Inflammatory macrophage treated with lipopolysaccharide for 1 hour (primary cell): ENCODE data around the gene RB1.
"Not testable (repeated sequence)": the region's sequence is repeated elsewhere in the genome, so short reads cannot be mapped to it uniquely, and the experiment has no call there.

ENCODE experiments used
- DNase-seq, 2 donors: peaks; one replicate each; pipeline ENCODE4 v3.0.0-alpha.2; 2020 to 2022

The RB1 gene

DNA sequence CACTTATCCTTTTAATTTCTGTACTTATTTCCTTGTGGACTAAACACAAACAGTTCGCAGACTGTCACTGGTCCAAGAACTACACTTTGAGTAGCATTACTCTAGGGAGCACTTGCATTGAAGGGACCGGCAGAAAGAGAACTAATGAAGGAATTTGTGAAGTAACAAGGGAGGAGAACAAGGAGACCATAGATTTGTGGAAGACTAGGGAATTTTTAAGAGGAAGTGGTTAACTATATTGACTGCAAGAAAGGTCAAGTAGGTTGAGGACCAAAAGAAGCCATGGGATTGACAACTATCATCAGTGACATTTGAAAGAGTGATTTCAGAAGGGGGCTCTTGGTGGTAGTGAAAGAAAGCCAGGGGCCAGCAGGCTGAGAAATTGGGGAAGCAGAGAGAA, 4.0 kb upstream of the RB1 start:
- DNase-seq, result peak in 1 of 2 donors; percentile 18

DNA sequence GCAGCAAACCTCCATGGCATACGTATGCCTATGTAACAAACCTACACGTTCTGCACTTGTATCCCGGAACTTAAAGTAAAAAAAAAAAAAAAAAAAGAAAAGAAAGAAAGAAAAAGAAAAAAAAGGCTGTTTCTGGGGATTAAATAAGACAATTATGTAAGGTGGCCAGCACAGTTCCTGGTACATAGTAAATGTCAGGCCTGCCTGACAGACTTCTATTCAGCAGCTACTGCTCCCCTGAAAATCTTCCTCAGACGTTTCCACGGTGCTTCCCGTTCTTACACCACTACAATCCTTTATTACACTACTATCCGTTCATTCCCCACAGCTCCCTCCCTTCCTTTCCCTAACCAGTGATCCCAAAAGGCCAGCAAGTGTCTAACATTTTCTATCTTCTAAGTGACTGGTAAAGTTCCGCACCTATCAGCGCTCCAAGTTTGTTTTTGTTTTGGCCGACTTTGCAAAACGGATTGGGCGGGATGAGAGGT, 636 bp upstream of the RB1 start:
- DNase-seq, result peak; percentile 66 to 69

DNA sequence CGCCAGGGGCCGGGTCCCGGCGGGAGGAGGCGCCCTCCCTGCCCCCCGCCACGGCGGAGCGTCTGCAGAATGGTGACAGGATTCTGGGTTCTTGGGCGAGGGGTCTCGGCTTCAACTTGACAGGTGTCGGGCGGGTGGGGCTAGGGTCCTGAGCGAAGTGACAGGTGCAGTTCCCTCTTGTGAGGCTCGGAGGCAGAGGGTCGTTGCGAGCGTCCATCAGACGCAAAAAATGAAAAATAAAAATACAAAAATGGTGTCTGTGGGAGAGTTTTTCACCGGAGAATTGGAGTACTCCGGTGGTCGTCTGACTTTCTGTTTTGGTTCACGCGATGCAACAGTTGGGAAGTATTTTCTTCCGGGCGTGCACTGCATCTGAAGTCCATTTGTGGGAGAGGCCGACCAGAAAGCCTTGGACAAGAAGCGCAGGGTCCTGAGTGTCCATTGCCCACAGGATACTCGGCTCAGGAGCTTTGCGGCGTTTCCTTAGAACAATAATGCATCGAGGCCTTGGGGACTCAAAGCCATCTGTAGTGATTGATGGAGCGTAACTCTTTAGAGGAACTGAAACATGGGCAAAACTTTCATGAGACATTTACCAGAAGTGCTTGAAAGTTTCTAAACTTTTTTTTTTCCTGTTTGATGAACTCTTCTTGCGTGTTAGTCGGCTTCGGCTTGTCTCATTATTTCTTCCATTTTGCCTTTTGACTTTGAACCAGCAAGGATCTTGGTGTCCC, 759 bp downstream of the RB1 start:
- peak; percentile 69 to 73 for DNase-seq

DNA sequence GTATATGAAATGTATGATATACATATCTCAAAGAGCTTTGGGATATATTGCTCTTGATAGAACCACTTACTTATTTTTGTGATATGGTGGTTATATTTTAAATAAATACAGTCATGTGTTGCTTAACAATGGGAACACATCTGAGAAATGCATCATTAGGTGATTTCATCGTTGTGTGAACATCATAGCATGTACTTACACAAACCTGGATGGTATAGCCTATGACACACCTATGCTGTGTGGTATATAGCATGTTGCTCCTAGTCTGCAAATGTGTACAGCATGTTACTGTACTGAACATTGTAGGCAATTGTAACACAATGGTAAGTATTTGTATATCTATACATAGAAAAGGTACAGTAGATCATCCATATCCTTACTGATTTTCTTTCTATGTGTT, 7.7 kb downstream of the RB1 start:
- no peak for DNase-seq

DNA sequence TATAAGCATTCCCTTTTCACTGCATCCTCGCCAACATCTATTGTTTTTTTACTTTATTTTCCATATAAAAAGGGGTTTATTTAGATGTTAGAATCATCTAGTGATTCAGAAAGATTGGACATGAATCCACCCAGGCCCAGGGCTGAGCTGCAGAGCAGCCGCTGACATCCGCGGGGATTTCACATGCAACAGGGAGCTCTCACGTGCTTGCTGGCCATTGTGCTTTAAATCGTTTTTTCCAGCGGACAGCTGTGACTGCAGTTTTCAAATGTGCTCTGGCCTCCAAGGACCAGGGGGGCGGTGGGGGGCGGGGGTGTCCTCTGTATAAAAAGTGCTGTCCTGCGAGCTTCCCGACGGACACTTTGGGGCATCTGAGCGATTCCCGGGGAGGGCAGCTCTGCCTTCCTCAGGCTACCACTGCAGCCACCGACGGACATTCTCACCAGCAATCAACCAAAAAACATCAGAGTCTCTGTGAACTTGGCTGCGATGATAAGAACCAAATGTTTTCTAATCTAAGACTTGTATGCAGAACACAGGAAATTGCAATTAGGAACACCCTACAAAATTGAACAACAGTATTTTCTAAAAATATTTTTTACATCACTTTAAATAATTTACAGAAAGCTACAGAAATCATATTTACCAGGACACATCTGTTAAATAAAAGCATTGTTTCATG, 12.6 kb downstream of the RB1 start:
- DNase-seq, result no peak

DNA sequence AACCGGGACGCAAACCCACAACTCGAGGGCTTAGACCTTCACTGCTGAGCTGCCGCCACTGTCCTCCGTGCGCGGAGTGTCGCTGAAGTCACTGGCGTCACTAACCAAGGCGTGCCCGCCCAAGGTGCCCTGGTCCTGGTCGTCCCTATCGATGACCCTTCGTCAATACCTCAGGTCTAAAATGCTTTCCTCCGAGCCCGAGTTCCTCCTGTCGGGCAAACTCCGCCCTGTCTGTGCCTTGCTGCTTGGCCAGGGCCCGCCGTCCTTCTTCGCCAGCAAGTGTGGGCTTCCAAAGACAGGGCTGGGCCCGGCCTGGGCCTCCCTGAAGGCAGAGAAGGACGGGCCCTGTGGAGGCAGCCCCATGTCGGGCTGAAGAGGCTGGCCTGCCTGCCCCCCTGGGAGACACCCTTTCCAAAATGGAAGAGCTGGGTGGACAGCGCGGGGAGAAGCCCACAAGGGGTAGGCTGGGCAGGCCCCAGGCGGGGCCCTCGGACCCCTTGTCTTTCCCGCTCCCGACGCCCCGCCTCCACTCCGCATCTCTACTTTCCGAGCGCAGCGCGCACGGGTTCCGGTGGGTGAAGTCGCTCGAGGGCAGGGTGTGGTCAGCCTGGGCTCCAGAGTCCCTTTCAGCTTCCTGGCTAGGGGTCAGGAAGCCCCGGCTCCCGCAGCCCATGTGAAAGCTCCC, 13.4 kb downstream of the RB1 start:
- DNase-seq, result no peak

DNA sequence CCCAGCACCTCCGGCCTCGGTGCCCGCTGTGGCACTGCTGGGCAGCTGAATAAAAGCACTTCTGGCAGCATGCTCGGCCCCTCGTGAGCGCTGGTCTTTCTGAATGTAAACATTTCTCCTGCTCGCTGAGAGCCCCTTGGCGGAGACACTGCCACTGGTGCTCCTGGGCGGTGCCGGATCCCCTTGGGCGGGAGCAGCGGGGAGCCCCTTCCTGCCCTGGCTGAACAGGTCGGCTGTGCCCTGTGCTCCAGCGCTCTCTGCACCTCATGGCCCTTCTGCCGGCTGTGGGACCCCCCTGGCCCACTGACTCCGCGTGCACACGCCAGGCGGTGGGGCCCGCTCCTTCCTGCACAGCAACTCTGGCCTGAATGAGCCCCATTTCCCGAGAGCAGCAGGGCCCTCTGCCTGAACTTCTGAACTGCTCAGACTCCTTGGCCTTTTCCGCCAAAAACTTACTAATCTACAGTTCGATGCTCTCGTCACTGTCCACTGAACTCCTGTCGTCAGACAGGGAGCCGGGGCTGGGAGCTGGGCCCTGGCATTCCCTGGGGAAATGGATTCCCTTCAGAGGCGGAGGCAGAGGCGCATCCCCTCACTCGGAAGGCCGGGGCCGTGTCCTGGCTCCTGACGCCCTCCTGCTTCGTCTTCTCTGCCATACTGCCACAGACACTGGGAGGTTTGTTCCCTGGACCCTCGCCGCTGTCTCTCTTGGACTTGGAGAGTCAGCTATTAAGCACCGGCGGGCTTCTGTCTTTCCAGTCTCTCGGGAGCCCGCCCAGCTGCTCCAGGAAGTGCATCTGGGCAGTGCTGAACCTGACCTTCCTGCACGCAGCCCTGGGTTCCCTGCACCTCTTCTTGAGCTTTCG, 14.2 kb downstream of the RB1 start:
- DNase-seq, result no peak

DNA sequence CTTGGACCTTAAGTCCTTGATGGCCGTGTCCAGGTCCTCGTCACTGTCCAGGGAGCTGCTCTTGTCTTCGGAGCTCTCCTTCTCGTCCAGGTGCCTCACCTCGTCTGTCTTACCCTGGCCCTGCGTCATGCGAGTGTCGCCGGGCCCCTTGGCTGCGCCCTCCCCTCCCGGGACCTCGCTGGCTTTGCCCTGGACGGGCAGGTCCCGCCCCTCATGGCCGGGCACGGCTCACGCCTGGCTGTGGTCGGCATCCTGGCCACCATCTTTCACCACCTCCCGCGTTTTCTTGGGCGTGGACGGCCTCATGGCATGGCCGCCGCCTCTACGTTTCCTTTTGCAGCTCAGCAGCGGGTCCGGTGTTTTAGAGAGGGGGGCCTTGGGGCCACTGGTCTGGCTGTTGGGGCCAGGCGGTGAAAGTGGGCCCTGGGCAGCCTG, 14.8 kb downstream of the RB1 start:
- DNase-seq, result no peak

DNA sequence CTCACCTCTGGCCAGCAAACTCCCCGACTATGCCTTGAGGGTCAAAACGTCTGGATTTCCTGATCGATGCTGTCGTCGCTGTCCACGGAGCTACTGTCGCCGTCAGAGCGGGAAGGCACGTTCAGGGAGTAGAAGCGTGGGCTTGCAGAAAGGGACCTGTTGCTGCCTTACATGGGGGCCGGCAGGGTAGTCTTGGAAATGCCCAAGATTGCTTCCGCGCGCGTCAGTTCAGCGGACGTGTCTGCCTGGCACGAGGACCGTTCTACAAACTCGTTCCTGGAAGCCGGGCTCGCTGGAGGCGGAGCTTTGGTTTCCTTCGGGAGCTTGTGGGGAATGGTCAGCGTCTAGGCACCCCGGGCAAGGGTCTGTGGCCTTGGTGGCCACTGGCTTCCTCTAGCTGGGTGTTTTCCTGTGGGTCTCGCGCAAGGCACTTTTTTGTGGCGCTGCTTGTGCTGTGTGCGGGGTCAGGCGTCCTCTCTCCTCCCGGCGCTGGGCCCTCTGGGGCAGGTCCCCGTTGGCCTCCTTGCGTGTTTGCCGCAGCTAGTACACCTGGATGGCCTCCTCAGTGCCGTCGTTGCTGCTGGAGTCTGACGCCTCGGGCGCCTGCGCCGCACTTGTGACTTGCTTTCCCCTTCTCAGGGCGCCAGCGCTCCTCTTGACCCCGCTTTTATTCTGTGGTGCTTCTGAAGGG, 15.4 kb downstream of the RB1 start:
- DNase-seq, result peak in 1 of 2 donors; percentile 21

DNA sequence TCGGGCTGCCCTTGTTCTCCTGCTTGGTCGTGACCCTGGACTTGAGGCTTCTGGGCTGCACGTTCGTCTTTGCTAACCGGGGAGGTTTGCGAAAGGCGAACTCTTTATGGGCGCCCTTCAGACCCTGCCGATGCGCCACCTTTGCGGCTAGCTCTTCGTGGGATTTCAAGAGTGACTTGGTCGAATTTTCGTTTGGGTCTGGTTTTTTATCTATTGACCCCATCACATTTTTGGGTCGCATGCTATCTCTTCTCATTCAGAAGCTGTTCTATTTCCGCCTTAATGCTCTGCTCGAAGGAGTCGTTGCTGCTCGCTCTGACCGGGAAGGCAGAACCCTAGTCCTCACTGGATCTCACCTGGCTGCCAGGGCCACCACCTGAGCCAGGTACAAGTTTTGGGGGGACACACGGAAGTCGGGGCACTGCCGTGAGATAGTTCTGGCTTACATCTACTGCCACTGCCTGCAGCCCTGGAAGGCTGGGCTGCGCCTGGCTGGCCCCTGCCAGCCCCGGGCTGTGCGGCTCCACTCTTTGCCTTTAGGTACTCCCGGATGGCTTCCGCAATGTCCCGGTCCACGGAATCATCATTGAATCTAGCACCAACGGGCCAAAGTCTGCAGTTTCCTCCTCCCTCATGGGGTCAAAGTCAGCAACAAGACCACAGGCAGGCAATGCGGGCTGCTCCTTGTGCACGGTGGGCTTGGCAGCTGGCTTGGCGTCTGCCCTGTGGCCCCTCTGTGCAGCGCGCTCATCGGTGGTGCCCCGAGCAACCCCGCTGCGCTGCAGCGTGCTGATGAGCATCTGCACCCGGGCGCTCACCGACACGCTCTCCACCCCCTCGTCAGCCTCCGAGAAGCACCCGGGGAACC, 16.2 kb downstream of the RB1 start:
- no peak for DNase-seq

DNA sequence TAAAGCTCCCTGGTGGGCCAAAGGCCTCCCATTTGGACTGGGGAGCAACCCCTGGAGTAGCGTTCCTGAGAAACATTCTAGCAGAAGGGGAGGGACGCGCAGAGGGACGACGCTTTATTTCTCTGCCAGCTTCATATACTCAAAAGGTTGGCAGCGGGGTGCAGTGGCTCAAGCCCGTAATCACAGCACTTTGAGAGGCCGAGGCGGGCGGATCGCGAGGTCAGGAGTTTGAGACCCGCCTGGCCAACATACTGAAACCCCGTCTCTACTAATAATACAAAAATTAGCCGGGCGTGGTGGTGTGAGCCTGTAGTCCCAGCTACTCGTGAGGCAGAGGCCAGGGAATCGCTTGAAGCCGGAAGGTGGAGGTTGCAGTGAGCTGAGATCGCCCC, 16.8 kb downstream of the RB1 start:
- DNase-seq, result no peak

DNA sequence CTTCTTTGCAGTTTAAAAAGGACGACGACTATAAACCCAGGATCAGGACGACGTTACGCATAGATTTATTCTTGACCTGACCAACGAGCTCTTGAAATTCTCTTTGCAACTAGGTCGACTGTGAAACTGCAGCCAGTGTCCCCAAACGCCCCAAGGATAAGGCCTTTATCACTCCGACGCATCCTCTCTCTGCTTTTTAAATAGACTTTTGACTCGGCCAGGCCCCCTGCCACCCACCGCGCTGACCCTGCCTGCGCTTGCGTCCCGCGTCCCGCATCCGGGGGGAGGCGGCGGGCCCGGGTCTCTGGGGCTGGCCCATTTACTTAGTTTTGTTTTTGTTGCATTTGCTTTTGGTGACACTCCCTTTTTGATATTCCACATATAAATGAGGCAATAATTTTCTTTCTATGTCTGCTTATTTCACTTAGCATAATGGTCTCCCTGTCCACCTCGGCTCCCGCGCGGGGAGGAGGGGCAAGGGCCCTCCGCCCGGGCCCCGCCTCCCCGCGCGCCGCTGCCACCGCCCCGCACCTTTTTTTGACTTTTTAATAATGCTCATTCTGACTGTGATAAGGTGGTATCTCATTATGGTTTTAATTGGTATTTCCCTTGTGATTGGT, 17.4 kb downstream of the RB1 start:
- DNase-seq, result no peak

DNA sequence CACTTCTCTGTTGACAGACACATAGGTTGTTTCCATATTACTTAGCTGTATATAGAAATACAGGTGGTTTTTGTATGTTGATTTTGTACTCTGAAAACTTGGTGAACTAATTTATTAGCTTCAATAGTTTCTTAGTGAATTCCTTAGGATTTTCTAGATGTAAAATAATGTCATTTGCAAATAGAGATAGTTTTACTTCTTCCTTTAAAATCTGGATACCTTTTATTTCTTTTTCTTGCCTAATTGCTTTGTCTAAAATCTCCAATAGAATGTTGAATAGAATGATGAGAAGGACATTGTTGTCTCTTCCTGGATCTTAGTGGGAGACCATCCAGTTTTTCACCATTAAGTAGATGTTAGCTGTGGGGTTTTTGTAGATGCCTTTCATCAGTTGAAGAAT, 18.7 kb downstream of the RB1 start:
- no peak for DNase-seq

DNA sequence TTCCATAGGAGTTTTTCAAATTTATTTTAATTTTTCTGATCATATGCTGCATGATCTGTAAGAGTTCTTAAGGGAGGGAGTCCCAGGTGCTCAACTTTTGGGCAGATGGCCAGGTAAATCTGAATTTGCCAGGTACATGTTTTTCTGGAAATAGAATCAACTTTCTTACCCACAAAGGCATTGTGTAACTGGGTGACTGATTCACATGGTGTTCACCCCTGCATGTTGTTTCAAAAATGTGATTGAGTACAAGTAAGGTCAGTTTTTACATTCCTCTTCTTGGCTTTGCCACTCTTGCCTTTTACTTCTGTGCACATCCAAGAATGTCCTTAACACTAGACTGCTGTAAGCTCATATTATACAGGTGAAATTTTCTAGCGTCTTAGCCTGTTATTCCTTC, 30.4 kb downstream of the RB1 start:
- no peak for DNase-seq

DNA sequence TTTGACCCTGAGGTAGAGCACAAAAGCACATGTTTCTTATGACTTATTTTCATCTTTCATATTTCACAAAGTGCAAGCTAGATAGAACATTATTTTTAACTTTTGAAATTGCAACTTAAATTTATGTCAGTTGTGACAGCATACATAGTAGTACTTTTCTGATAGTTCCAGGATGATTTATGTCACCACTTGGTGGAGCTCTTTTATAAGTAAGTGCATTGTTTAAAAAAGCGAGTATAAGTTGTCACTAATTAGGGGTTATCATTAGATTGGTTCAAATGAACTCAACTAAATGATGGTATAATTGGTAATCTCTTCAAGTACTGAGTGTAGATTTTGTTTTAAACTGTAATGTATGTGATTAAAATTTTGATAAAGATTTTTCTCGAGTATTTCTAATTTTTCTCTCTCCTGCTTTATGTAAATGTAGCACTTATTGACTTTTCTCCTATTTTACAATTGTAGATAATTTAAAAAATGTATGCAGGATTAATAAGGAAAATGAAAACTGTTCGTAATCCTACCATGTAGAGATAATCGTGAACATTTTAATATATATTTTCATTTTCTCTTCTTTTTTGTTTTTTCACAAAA, 31.1 kb downstream of the RB1 start:
- DNase-seq, result peak; percentile 32 to 64

DNA sequence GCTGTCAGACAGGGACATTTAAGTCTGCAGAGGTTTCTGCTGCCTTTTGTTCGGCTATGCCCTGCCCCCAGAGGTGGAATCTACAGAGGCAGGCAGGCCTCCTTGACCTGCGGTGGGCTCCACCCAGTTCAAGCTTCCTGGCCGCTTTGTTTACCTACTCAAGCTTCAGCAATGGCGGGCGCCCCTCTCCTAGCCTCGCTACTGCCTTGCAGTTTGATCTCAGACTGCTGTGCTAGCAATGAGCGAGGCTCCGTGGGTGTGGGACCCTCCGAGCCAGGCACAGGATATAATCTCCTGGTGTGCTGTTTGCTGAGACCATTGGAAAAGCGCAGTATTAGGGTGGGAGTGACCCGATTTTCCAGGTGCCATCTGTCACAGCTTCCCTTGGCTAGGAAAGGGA, 35.6 kb downstream of the RB1 start:
- DNase-seq, result not testable (repeated sequence)

DNA sequence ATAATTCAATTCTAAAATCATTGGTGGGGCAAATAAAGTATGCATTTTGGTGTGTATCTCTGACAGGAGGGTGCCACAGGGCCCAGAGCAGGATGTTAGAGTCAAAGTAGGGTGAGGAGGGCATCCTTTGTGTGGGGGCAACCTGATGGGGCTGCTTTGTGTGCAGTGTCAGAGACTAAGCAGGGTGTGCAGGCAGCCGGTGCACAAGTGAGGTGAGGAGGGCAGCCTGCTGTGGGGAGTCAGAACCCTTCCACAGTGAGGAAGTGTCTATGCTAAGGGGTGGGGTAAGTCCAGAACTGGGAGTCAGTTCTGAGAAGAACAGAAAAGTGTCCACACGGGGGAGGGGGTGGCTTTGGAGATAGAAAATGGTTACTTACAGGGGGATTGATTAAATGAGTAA, 40.7 kb downstream of the RB1 start:
- DNase-seq, result no peak

DNA sequence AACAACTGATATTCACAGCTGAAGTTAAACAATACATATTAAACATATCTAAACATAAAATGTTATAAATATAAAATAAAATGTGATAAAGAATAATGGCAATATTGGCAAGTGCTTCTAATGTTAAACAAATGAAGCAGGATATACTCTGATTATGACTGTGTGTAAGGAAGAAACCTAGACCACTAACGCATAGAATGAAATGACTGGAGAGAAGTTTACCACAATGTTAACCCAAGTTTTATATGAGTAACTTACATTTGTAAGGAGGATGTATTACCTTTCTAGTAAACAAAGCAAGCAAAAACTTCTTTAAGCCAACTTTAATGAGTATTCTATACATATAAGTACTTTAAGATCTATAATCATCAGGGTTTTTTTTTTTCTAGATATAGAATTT, 43.0 kb downstream of the RB1 start:
- DNase-seq, result no peak

DNA sequence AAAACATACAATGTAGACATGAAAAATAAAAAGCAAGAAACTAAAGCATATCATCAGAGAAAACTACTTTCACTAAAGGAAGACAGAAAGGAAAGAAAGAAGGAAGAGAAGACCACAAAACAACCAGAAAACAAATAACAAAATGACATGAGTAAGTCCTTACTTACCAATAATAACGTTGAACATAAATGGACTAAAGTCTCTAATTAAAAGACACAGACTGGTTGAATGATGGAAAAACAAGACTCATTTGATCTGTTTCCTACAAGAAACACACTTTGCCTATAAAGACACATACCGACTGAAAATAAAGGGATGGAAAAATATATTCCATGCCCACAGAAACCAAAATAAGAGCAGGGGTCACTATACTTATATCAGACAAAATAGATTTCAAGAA, 46.0 kb downstream of the RB1 start:
- no peak for DNase-seq

DNA sequence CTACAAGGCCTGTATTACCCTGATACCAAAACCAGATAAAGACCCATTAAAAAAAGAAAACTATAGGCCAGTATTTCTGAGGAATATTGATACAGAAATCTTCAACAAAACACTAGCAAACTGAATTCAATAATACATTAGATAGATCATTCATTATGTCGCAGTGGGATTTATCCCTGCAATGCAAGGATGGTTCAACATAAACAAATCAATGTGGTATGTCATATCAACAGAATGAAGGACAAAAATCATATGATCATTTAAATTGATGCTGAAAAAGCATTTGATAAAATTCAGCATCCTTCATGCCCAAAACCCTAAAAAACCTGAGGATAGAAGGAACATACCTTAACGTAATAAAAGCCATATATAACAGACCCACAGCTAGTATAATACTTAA, 50.0 kb downstream of the RB1 start:
- DNase-seq, result no peak
